ENCODE data around the gene ARID5B. TPM values are rescaled to one million over a fixed set of nuclear protein-coding genes. Genes with fewer than 3 reads are reported as not detected.
A peak's percentile ranks its signal among the peaks of the same experiment; 100 is the strongest.

Gene ARID5B
- total RNA-seq, 1 donor from 2014 or later, result 11.6 TPM

DNA sequence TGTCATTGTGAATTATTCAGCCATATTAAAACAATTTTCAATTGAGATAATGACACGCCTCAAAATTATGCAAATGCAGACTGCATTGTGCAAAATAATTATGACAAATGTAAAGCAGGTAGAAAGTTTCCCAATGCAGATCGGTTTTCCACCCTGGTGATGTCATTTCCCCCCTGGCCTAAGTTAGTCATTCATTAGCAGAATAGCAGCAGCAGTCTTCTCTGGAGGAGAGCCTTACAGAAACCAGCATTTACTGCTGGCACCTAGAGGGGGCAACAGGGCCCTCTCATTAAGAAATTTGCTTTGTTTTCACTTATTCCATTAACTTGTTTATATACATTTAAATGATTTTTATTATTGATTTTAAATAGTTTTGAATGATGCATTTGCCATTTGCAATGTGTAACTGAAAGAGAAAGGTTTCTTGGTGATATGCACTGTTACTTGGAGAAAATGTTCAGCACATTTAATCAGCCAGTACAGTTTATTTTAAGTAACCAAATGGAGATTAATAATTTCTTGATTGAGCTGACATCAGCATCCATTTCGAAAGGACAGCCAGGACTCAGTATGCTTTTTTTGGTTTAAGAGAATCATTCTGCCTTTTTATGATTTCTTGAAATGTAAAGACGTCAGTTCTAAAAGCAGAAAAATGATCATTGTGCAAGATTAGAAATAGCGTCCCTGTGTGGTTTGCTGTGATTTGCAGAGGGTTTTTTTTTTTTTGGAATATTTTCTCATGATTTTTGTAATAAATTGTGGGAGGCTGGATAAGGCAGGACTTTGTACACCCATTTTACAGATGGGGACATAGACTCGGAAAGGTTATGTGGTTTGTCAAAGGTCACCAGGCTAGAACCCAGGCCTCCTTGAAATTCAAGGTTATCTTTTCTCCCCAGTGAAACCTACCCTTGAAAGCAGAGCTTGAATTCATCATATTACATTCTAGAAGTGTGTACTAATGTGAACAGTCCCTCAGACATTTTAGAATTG is 3.5 kb downstream of the ARID5B start:
- peak in 1 of 2 donors; percentile 74 for DNase-seq (ENCODE audit: low read depth in 2 of 2)

DNA sequence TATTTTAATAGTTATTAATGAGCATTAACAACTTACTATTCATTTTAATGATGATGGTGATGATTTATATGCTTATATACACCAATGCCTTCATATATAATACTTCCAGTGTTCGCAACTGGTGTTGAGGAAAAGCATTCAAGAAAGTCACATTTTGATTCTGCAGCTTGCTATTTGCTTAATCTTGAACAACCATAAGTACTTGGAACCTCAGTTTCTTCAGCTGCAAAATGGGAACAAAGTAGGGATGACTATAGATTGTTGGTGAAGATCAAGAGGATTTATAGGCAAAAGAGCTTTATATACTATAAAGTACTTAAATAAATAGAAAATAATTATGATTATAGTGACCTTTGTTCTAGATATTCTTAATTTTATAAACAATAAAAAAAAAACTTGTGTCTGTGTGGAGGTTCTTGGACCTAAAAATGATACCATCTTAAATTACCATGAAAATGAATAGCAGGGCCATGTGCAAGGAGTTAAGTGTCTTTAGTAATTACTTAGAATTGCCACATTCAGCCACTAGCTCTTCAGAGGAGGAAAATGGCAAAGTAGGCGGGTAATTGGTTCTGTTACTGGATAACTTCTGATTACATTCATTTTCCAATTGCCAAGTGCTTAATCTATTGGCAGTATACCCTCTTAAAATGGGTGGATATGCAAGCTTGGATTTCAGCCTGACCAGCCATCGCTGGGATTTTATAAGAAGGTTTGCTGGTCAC is 4.5 kb downstream of the ARID5B start:
- DNase-seq (ENCODE audit: low read depth in 2 of 2), result no peak

- no peak for DNase-seq (ENCODE audit: low read depth in 2 of 2)
Observed at GRCh38 chr10:61906562-61906901, 5.0 kb downstream of the ARID5B start.

- no peak for DNase-seq (ENCODE audit: low read depth in 2 of 2)
Observed at GRCh38 chr10:61907011-61907410, 5.5 kb downstream of the ARID5B start.

DNA sequence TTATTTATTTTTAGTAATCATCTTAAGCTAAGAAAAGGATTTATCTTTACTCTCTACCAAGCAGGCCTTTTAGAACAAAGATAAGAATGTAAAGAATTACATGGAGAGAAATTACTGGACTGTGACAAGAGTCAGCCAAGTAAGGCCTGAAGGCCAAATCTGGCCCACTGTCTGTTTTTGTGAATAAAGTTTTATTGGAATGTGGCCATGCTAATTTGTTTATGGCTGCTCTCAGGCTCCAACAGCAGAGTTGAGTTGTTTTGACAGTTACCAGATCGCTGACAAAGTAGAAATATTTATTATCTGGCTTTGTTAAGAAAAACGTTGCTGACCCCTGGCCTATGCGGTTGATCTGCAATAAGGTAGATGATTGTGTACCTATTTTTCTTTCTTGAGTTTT is 6.1 kb downstream of the ARID5B start:
- no peak for DNase-seq (ENCODE audit: low read depth in 2 of 2)

- no peak for DNase-seq (ENCODE audit: low read depth in 2 of 2)
Observed at GRCh38 chr10:61910226-61910805, 8.8 kb downstream of the ARID5B start.

DNA sequence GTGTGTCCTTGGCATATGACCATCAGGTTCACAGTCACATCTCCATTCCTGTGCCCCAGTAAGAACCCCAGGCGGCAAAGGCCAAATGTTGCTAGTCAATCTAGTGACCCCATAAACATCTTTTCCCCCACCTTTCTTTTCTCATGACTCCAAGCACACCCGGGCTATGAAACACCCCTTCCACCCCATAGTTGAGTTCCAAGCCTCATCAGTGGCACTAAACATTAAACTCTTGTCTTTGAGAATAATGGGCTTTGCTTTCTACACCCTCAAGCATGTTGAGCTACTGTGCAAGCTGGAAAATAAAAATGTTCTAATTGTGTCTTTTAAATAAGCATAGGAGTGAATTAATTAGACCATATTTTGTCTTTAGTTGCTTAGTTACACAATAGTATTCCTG is 9.4 kb downstream of the ARID5B start:
- no peak for DNase-seq (ENCODE audit: low read depth in 2 of 2)

GRCh38 chr10:61911425-61911824 is 9.9 kb downstream of the ARID5B start:
- no peak for DNase-seq (ENCODE audit: low read depth in 2 of 2)

DNA sequence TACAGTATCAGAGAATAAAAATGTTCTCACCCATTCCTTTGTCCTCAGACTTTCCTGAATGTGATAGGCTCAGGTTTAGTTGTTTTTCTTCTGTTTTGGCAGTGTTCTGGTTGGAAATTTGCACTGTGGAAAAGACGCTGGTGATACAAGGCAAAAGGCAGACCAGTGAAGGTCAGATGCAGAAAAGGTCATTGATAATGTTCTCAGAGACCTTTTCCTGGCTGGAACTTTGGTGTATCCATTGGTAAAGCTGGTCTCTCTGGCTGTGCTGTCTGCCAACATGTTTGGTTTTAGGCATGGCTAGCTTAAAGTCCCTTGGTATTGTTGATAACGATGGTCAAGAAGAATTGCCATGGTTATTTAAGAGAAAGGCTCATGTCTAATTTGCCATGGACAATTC is 11.5 kb downstream of the ARID5B start:
- DNase-seq (ENCODE audit: low read depth in 2 of 2), result no peak

- DNase-seq (ENCODE audit: low read depth in 2 of 2), result no peak
Observed at GRCh38 chr10:61918140-61918539, 16.6 kb downstream of the ARID5B start.

- DNase-seq (ENCODE audit: low read depth in 2 of 2), result no peak
Observed at GRCh38 chr10:61918989-61919388, 17.5 kb downstream of the ARID5B start.

DNA sequence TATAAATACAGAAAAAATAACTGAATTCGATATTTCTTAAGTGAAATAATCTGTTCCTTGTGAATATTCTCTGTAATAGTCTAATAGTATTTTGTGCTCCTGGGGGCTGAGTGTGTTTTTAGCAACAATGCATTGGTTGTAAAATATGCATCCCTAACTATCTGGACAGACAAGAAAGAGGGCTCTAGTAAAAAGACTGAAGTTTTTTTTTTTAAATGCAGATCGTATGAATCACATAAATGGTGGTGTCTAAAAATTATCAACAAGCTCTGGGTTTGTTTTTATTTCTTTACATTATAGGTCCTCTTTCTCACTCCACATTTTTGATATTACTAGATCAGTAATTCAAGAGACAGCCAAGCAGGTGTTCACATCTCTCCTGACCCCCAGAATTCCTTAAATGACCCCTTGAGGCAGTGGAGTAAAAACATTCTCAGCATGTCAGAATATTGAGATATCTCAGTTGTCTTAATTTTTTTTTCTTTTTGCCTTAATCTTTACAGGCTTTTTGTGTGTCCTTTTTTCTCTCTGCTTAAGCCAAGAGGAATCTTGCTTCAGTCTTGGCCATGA is 18.2 kb downstream of the ARID5B start:
- DNase-seq (ENCODE audit: low read depth in 2 of 2), result no peak

DNA sequence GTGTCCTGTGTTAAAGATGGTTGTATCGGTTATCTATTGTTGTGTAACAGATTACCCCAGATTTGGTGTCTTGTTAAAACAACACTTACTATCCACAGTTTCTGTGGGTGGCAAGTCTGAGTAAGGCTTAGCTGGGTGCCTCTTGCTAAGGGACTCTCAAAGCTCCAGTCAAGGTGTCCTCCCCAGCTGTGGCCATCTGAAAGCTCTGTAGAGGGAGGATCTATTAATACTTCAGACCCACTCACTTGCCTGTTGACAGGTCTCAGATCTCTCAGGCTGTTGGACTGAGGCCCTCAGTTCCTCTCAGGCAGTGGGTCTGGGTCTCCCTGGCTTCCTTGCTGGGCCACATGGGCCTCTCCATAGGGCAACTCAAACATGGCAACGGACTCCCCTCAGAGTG is 19.6 kb downstream of the ARID5B start:
- no peak for DNase-seq (ENCODE audit: low read depth in 2 of 2)

DNA sequence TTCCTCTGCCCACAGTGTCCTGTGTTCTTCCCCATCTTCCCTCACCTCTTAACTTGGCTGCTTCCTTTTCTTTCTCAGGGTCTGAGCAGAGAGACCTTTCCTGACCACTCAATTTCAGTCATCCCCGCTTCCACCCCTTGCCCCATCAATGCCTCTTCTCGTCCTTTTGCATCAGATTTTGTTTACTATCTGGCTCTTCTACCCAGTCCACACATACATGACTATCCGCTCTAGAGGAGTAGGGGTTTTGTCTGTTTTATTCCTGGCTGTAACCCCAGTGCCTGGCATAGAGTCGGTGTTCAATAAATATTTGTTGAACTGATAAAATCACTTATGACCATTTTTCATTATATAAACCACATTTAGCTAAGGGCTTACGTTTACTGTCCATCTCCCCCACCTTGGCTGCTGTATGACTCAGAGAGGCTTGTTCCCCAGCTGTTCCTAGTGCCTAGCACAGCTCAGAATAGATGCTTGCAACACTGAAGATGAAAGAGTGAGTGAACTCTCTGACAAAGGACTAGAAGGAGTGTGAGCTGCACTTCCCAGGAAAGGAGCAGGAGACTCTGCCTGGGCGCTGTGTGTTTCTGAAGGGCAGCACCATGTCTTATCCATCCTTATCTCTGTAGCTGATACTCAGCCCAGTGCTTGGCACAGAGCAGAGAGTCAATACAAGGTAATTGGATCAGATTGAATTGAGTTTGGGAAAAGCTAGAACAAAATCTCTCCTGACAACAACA is 21.9 kb downstream of the ARID5B start:
- DNase-seq (ENCODE audit: low read depth in 2 of 2), result no peak

- no peak for DNase-seq (ENCODE audit: low read depth in 2 of 2)
Observed at GRCh38 chr10:61923950-61924274, 22.4 kb downstream of the ARID5B start.

DNA sequence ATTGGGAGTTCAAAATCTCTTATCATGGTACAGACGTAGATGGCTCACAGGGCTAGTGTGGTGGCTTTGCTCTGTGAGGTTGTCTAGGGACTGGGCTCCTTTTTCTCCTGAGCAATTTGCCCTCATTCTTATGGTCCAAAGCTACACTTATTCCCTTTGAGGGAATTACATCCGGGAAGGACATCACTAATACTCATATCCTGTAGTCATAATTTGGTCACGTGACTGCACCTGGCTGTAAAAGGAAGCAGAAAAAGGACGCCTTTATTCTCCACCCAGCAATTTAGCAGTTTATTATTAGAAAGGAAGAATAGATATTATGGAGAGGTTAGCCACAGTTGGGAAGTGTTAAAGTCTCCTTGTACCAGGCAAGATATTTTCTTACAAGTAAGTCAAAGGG is 28.1 kb downstream of the ARID5B start:
- DNase-seq (ENCODE audit: low read depth in 2 of 2), result no peak

DNA sequence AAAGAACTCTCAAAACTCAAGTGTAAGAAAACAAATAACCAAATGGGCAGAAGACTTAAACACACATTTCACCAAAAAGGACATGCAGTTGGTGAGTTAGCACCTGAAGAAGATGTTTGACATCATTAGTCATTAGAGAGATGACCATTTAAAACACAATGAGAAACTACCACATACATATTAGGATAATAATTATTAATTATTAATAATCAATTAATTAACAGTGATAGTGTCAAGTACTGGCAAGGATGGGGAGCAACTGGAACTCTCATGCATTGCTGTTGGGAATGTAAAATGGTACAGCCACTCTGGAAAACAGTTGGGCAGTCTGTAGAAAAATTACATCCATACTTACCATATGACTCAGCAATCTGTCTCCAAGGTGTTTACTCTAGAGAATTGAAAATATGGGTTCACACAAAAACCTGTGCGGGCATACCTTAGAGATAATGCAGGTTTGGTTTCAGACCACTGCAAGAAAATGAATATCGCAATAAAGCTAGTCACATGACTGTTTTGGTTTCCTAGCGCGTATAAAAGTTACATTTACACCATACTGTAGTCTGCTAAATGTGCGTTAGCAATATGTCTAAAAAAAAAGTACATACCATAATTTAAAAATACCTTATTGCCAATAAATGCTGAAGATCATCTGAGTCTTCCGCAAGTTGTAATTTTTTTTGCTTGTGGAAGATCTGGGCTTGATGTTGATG is 30.3 kb downstream of the ARID5B start:
- no peak for DNase-seq (ENCODE audit: low read depth in 2 of 2)

GRCh38 chr10:61933859-61934555 is 32.5 kb downstream of the ARID5B start:
- no peak for DNase-seq (ENCODE audit: low read depth in 2 of 2)

- DNase-seq (ENCODE audit: low read depth in 2 of 2), result no peak
Observed at GRCh38 chr10:61935077-61935476, 33.6 kb downstream of the ARID5B start.

GRCh38 chr10:61936770-61937169 is 35.3 kb downstream of the ARID5B start:
- DNase-seq (ENCODE audit: low read depth in 2 of 2), result no peak

All from dermis microvascular lymphatic vessel endothelial cell (primary cell).